ENCODE measurements around the gene CHN1.

- TF ChIP-seq POLR2A (IDR thresholded peaks at IDR 0.05) (no peak), CTCF (IDR thresholded peaks at IDR 0.05) (no peak)
Measured at GRCh38 chr2:174784316-174784715, 220.9 kb downstream of the CHN1 start.
